K562 (cell line): ENCODE measurements around the gene ATXN1. TPM values are rescaled to one million over a fixed set of nuclear protein-coding genes. Genes with fewer than 3 reads are reported as not detected.

Experiments
- ATAC-seq: fragments of 200-7000 bp; cut with Tn5 transposase; 3 replicates; pipeline ENCODE4 v1.9.1; 2020; ENCODE audit warnings: moderate library complexity
- BruUV-seq: library from RNA; stranded (reverse); fragments of 400-500 nt; replicated peaks from 2 replicates; lab custom pipeline; 2021; lab: Mats Ljungman, UMichigan
- CTCF ChIA-PET: fragments of 300-600 bp; formaldehyde crosslinking; extraction: SDS; loops from one replicate; lab custom pipeline; 2021; ENCODE audit warnings: low intra/inter-chr PET ratio; lab: Yijun Ruan, JAX
- POLR2A ChIA-PET: fragments of 300-600, 350-650 bp; sonication (Branson Sonifier 250); formaldehyde crosslinking; extraction: SDS; loops from one replicate; lab custom pipeline; 2021; ENCODE audit warnings: antibody characterized with exemption, inconsistent platforms; lab: Yijun Ruan, JAX
- DNase-seq, 4 experiments: peaks; one replicate each; pipeline versions ENCODE4 v3.0.0 to v3.0.0-alpha.2; 2011 to 2018; ENCODE audit warnings: low spot score in 3 of 4, mixed read lengths in 3 of 4; ENCODE audit errors: extremely low read depth in 1 of 4
- FAIRE-seq: peaks from 2 replicates; lab custom pipeline; 2011; peaks lifted over from hg19 to GRCh38; lab: Jason Lieb, UNC
- H2AFZ ChIP-seq: 2 replicates; pipeline ENCODE4 v1.6.0; 2011; ENCODE audit warnings: low read depth, low read length, control low read depth, inconsistent platforms
- H3K27ac ChIP-seq: fragments of 200-600 bp; 3 replicates; pipeline ENCODE4 v1.8.0; 2011; ENCODE audit warnings: low read depth, mild to moderate bottlenecking, control low read depth, inconsistent platforms, low read length, moderate library complexity, mixed read lengths; ENCODE audit errors: extremely low read depth
- H3K27me3 ChIP-seq, 2 experiments: fragments of 300-600 bp in 1 of 2; 2 replicates in 1 of 2; 3 replicates in 1 of 2; pipeline versions ENCODE4 v1.6.0 to v1.8.0; 2011; ENCODE audit warnings: inconsistent platforms in 2 of 2, low read length in 2 of 2, mild to moderate bottlenecking in 1 of 2, mixed read lengths in 1 of 2, moderate library complexity in 1 of 2; ENCODE audit not compliant: control insufficient read depth in 2 of 2, insufficient read depth in 2 of 2
- H3K36me3 ChIP-seq: fragments of 300-600 bp; 3 replicates; pipeline ENCODE4 v1.8.0; 2011; ENCODE audit warnings: mild to moderate bottlenecking, low read length, inconsistent platforms; ENCODE audit not compliant: control insufficient read depth, insufficient read depth
- H3K4me1 ChIP-seq, 2 experiments: fragments of 200-600 bp in 1 of 2; replicated peaks in 1 of 2; 2 replicates in 1 of 2; 3 replicates in 1 of 2; pipeline versions ENCODE4 v1.5.1 to v1.8.0; 2011; ENCODE audit warnings: inconsistent platforms in 2 of 2, low read length in 2 of 2, mild to moderate bottlenecking in 1 of 2, mixed read lengths in 1 of 2, moderate library complexity in 1 of 2; ENCODE audit not compliant: control insufficient read depth in 2 of 2, insufficient read depth in 2 of 2
- H3K4me2 ChIP-seq: 2 replicates; pipeline ENCODE4 v1.6.1; 2011; ENCODE audit warnings: low read length, control low read depth, inconsistent platforms, mixed read lengths; ENCODE audit not compliant: insufficient read depth
- H3K4me3 ChIP-seq: fragments of 200-600 bp; sonication (generic), shearing (Covaris generic); 2 replicates; pipeline ENCODE4 v1.5.1; 2016; ENCODE audit warnings: control low read depth, inconsistent platforms
- H3K79me2 ChIP-seq: fragments of 200-600 bp; 3 replicates; pipeline ENCODE4 v1.8.0; 2011; ENCODE audit warnings: low read length, inconsistent platforms; ENCODE audit not compliant: control insufficient read depth, insufficient read depth
- H3K9ac ChIP-seq, 2 experiments: 2 replicates each; pipeline versions ENCODE4 v1.6.0 to v1.6.1; 2011; ENCODE audit warnings: low read depth in 2 of 2, low read length in 2 of 2, control low read depth in 1 of 2, inconsistent platforms in 1 of 2, mild to moderate bottlenecking in 1 of 2, mixed read lengths in 1 of 2; ENCODE audit not compliant: insufficient read depth in 1 of 2
- H3K9me1 ChIP-seq: one replicate; pipeline ENCODE4 v1.6.0; 2011; ENCODE audit warnings: inconsistent platforms, mild to moderate bottlenecking, low read length, moderate library complexity; ENCODE audit not compliant: control insufficient read depth, insufficient read depth
- H3K9me3 ChIP-seq: replicated peaks from 2 replicates; pipeline ENCODE4 v1.5.1; 2011; ENCODE audit warnings: low read depth, low read length, inconsistent platforms; ENCODE audit not compliant: control insufficient read depth, insufficient read depth
- H4K20me1 ChIP-seq: replicated peaks from 2 replicates; pipeline ENCODE4 v1.6.1; 2011; ENCODE audit warnings: low read length, inconsistent platforms, mixed read lengths; ENCODE audit not compliant: control insufficient read depth, insufficient read depth
- ATF2 ChIP-seq: sonication (generic); formaldehyde crosslinking; IDR thresholded peaks from 2 replicates; pipeline ENCODE4 v1.8.1; 2022; ENCODE audit warnings: missing genetic modification reagents
- CEBPB ChIP-seq: fragments of 450-650 bp; IDR thresholded peaks from 2 replicates; pipeline ENCODE4 v1.6.1; 2016; ENCODE audit warnings: missing genetic modification characterization, missing compliant biosample characterization
- GATA2 ChIP-seq: sonication (generic); formaldehyde crosslinking; IDR thresholded peaks from 2 replicates; pipeline ENCODE4 v1.4.0; 2020; ENCODE audit warnings: mild to moderate bottlenecking, missing genetic modification reagents
- MAFG ChIP-seq: fragments of 450-650 bp; conservative IDR thresholded peaks from 2 replicates; pipeline ENCODE4 v1.6.1; 2016; ENCODE audit warnings: missing genetic modification characterization, missing compliant biosample characterization
- MAX ChIP-seq: sonication (generic); formaldehyde crosslinking; IDR thresholded peaks from 2 replicates; pipeline ENCODE4 v1.9.0; 2022; ENCODE audit warnings: mild to moderate bottlenecking, missing genetic modification reagents
- MCM2 ChIP-seq: fragments of 450-650 bp; IDR thresholded peaks from 2 replicates; pipeline ENCODE4 v1.6.1; 2017; ENCODE audit warnings: low read depth, mild to moderate bottlenecking
- PTBP1 ChIP-seq: fragments of 200-400 bp; formaldehyde crosslinking; IDR thresholded peaks from 2 replicates; pipeline ENCODE4 v1.6.1; 2017; ENCODE audit warnings: low read depth, low read length
- RBM22 ChIP-seq: fragments of 200-400 bp; formaldehyde crosslinking; IDR thresholded peaks from 2 replicates; pipeline ENCODE4 v1.6.1; 2018; ENCODE audit warnings: low read length, low read depth; ENCODE audit not compliant: poor library complexity, severe bottlenecking
- RFX5 ChIP-seq: IDR thresholded peaks from 2 replicates; pipeline ENCODE4 v1.6.1; 2011; ENCODE audit warnings: low read depth, mild to moderate bottlenecking, improper control_type of control experiment, low read length
- RREB1 ChIP-seq: fragments of 250-450 bp; sonication (Bioruptor Pico); IDR thresholded peaks from 2 replicates; pipeline ENCODE4 v1.4.0; 2020
- TRIM25 ChIP-seq: fragments of 450-650 bp; IDR thresholded peaks from 2 replicates; pipeline ENCODE4 v1.7.0; 2016; ENCODE audit warnings: borderline replicate concordance
- WGBS: fragments of 100-300 bp; shearing (Covaris generic); methylation state at CpG from one replicate; pipeline ENCODE4 v1.1.6; 2016; ENCODE audit warnings: low coverage, mixed read lengths; ENCODE audit not compliant: insufficient coverage; ENCODE audit errors: missing lambda C conversion rate; 5-methylcytosine and 5-hydroxymethylcytosine counted together
- in situ Hi-C: fragments of 300-500 bp; cut with MboI; formaldehyde crosslinking; loops from 4 replicates; pipeline ENCODE4 v1.15.0; 2018; ENCODE audit warnings: inconsistent platforms, mixed read lengths
- intact Hi-C: fragments of 100-400 bp; cut with micrococcal nuclease; formaldehyde crosslinking; loops from 2 replicates; pipeline ENCODE4 v1.14.2; 2022
- polyA plus RNA-seq, 8 experiments: library from polyadenylated mRNA; depleted of rRNA in 4 of 8; stranded (reverse) in 5 of 8; unstranded in 3 of 8; fragments of >200 nt; fragmentation: Nextera tagmentation in 2 of 8; fragmentation: Illumina TruSeq in 1 of 8; extraction: Ambion mirVana in 2 of 8; extraction: Trizol in 1 of 8; gene quantifications; 2 replicates each; pipeline versions ENCODE4 v1.2.1 to v1.2.3, GENCODE V29; 2011 to 2014; ENCODE audit warnings: inconsistent platforms in 1 of 8, missing spikeins in 1 of 8
- total RNA-seq, 7 experiments: library from RNA; depleted of rRNA in 6 of 7; stranded (reverse); fragments of >200 nt in 6 of 7; fragmentation: Illumina TruSeq in 2 of 7; extraction: Trizol in 2 of 7; gene quantifications; 2 replicates each; pipeline versions ENCODE4 v1.2.1 to v1.2.3, GENCODE V29; 2011 to 2021; ENCODE audit warnings: low replicate concordance in 1 of 7

ATXN1 gene
- total and polyA plus RNA-seq, 9 of the 15 experiments (the other 6 are each of a cell fraction or from before 2014, with no cell fraction given): under 0.01 to 1.2 (median 0.58) TPM

- TF ChIP-seq ATF2 (CRISPR knock-in tag) (no peak), MAFG (no peak), MCM2 (no peak), GATA2 (CRISPR knock-in tag) (no peak), CEBPB (tag) (no peak), MAX (CRISPR knock-in tag) (no peak)
These were observed 311.0 kb downstream of the ATXN1 start (continued) for GRCh38 chr6:16450285-16450684.

GRCh38 chr6:16446273-16446672, 315.0 kb downstream of the ATXN1 start:
- 0% methylated on average over 2 of the region's 2 CpGs for WGBS
- in situ Hi-C loops: no loop called here
- ChIA-PET CTCF (no interaction called here), POLR2A (no interaction called here)
- H3K27me3 ChIP-seq: peaks cover 10 to 14% of the 10 kb centered on the region in 2 experiments
- DNase-seq (no peak), FAIRE-seq (no peak), ATAC-seq (no peak)
- no peaks in the 10 kb centered on the region for H4K20me1 ChIP-seq
- BruUV-seq: no TSS peak
- H3K27ac ChIP-seq: no peak overlapping the region
- no peaks in the 10 kb centered on the region for H3K9me3 ChIP-seq
- no peak overlapping the region for H3K9ac ChIP-seq
- H3K4me1 ChIP-seq: no peaks in the 10 kb centered on the region
- H3K79me2 ChIP-seq: no peaks in the 10 kb centered on the region
- no peak overlapping the region for H3K4me3 ChIP-seq
- H3K4me2 ChIP-seq: no peak overlapping the region
- H2AFZ ChIP-seq: no peak overlapping the region
- intact Hi-C loops: no loop called here
- H3K36me3 ChIP-seq: no peaks in the 10 kb centered on the region
- H3K9me1 ChIP-seq: no peaks in the 10 kb centered on the region
- TF ChIP-seq RBM22 (no peak), TRIM25 (no peak), PTBP1 (no peak), RREB1 (CRISPR knock-in tag) (no peak), RFX5 (no peak)
